Cerebellar nuclear complex (tissue), 1 donor: ENCODE data around the gene SLC41A3.
"Not testable (repeated sequence)": the region's sequence is repeated elsewhere in the genome, so short reads cannot be mapped to it uniquely, and the experiment has no call there.

Experiments
- DNase-seq, 2 experiments: peaks; one replicate each; lab custom pipeline; 2025; lab: John Stamatoyannopoulos, UW

The SLC41A3 gene

DNA sequence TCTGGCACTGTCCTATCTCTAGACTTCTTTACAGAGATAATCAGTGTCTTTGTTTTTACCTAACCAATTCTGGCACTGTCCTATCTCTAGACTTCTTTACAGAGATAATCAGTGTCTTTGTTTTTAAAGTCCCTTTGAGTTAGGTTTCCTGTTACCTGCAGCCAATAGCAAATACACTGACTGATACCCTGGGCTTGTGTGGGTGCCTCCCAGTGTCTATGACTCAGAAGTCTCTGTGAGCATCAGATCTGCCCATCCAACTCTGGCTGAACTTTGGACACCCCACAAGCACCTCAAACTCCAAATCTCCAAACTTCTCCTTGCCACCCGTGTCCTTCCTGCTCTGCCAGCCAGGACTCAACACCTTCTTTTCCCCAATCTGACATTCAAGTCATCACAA, 30.4 kb downstream of the SLC41A3 start:
- DNase-seq: no peak

GRCh38 chr3:126052196-126053058, 31.5 kb downstream of the SLC41A3 start:
- DNase-seq: no peak

DNA sequence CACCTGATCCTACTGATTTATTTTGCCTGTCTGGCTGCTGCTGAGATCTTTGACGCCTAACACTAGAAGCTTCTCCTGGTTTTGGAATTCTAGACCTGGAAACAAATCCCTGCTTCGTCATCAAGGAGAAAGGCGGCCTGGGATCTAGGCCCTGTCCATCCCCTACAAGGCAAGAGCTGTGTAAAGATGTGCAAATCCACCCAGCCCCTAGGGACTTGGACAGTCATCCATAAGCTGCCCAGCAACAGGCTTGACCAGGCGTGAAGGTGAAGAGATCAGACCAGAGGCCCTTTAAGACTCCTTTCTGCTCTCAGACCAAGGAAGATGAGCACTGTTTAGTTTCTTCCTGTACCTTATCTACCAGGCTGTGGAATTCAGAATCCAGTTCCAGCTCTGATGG, 32.2 kb downstream of the SLC41A3 start:
- no peak for DNase-seq

DNA sequence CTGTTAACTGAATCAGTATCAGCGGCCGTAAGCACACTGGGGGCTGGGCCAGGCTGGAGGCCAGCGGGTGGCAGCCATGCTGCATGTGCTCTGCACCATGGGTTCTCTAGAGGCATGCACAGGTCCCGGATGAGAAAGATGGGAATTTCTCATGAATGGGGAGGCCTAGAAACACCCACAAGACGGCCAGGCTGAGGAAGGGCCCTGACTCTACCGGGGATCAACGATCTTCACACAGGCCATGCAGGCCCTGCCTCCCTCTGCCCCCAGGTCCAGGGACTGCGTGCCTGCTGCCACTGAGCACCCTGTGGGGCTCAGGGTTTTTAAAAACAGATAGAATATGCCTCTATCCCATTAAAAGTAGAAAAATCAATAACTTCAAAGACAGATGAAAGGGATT, 32.7 kb downstream of the SLC41A3 start:
- no peak for DNase-seq

DNA sequence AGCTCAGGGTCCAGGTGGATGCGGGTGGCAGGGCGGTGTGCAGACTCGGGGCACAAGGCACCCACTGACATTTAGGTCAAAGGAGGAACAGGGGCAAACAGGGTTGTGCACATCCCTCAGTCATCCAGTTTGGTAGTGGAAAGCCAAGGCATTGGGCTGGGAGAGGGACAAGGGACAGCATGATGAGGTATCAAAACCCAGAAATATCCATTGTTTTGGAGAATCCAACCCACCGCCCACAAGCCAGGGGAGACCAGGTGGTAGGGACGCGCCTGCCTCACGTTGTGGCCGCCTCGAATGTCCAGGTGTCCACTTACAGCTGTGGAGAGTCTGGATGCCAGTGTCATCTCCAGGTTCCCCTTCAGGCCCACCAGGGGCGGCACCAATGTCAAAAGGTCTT, 33.3 kb downstream of the SLC41A3 start:
- no peak for DNase-seq

DNA sequence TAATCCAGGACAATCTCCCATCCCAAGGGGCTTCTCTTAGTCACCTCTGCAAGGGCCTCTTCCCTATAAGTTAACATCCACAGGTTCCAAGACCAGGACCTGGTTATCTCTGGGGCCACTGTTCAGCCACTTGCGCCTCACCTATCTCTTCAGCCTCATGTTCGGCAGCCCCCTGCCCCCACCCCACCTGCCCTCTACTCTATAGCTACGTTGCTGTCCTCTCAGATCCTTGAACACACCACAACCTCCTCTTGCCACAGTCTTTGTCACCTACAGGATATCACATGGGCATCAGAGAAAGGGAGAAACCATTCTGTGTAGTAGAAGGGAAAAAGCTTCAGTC, 33.9 kb downstream of the SLC41A3 start:
- DNase-seq: no peak

- no peak for DNase-seq
Observed at GRCh38 chr3:126049289-126050049, 34.5 kb downstream of the SLC41A3 start.

- no peak for DNase-seq
Observed at GRCh38 chr3:126040386-126040785, 43.5 kb downstream of the SLC41A3 start.

GRCh38 chr3:126039870-126040269, 44.1 kb downstream of the SLC41A3 start:
- DNase-seq: no peak

- not testable (repeated sequence) for DNase-seq
Observed at GRCh38 chr3:126038791-126039190, 45.1 kb downstream of the SLC41A3 start.

DNA sequence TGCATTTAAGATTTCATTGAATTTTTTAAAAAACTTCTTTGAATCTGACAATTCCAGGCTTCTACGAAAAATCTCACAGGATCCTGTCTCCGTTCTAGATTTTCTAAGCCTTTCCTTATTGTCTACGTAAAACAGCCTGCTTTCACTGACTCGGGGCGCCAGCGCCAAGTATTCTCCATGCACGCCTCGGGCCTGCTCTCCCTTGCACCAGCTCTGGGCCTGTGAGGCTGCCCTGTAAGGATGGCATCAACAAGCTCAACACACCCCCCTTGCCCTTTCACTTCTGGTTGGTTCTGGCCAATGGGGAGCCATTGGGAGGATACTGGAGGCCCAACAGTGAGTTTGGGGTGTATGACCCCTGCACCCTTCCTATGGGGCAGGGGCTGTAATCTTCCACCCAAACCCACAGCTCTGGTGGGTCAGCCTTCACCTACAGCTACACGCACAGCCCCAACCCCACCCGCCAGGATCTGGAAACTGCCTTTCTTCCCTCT, 47.8 kb downstream of the SLC41A3 start:
- no peak for DNase-seq

- no peak for DNase-seq
Observed at GRCh38 chr3:126035362-126036050, 48.4 kb downstream of the SLC41A3 start.

DNA sequence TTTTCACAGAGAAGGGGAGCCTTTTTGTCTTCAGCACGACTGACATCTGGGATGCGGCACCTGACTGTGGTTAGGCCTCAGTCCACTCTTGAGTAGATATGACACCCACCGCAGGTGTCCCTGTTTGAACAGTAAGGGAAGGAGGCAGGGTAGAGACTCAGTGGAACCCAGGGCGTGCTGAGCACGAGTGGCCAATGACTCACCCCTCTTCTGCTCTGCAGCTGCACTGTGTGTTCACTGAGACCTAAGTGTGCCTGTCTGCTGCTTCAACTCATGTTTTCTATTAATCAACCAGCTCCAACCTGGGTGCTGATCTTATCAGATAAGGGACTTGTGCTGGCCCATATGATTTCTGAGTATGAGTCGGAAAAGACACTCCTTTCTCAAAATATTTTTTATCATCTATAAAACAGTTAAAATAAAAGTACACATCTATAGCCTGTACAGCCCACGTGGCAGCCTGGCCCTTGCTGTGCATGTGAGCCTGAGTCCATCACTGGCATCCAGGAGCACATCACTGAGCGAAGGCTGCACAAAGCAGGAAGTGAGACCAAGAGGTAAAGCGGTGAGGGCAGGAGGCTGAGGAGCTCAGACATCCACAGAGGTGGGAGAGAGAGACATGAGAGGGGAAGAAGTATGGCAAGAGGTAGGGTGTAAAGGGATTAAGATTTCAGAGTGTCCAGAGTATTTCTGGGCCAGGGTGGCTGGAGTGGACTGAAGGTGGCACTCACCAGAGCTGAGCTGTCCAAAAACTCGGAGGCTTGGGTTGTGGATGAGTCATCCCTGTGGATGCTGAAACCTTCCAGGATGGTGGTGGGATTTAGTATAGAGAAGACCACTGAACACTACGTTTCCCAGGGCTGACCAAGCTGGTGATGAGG, 49.2 kb downstream of the SLC41A3 start:
- DNase-seq: no peak

GRCh38 chr3:126033765-126034164, 50.2 kb downstream of the SLC41A3 start:
- no peak for DNase-seq

GRCh38 chr3:126033051-126033745, 50.7 kb downstream of the SLC41A3 start:
- no peak for DNase-seq

GRCh38 chr3:126031981-126032471, 51.9 kb downstream of the SLC41A3 start:
- DNase-seq: no peak

GRCh38 chr3:126030455-126030854, 53.5 kb downstream of the SLC41A3 start:
- DNase-seq: no peak

DNA sequence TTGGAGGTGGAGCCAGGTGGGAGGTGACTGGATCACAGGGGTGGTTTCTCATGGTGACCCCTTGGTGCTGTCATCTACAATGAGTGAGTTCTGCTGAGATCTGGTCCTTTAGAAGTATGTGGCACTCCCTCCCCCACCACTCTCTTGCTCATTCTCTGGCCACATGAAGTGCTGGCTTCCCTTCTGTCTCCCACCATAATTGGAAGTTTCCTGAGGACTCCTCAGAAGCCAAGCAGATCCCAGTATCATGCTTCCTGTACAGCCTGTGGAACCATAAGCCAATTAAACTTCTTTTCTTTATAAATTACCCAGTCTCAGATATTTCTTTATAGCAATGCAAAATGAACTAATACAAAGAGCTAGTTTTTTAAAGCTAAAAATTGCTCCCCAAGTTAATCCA, 54.7 kb downstream of the SLC41A3 start:
- no peak for DNase-seq

DNA sequence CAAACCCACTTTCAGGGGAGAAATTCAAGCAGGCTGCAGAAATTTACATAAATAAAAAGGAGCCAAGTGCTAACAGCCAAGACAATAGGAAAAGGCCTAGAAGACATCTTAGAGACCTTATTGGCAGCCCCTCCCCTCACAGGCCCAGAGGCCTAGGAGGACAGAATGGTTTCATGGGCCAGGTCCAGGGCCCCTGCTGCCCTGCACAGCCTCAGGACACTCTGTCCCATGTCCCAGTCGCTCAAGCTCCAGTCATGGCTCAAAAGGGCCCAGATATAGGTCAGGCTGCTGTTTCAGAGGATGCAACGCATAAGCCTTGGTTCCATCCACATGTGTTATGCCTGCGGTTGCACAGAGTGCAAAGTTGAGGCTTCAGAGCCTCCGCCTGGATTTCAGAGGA, 55.8 kb downstream of the SLC41A3 start:
- DNase-seq: no peak

DNA sequence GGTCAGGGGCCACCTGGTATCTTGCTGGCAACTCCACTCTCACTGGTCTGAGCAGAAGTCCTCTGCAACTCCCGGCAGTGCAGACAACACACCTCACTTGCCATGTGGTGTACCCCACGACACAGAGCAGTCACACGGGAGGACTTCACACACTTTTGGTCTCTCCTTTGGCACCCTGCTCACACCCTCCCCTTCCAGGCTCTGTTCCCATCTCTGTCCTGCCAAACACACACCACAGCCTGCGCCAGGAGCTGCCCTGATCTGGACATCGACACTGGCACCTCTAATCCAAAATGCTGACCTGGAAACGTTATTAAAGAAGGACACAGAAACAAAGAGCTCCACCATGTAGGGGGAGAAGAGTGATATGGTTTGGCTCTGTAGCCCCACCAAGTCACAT, 57.2 kb downstream of the SLC41A3 start:
- no peak for DNase-seq

- DNase-seq: no peak
Observed at GRCh38 chr3:126026277-126026751, 57.6 kb downstream of the SLC41A3 start.
